Astrocyte of the spinal cord (primary cell): ENCODE results near the gene CWC25.
A peak's percentile ranks its signal among the peaks of the same experiment; 100 is the strongest.
"Not testable (repeated sequence)": the region's sequence is repeated elsewhere in the genome, so short reads cannot be mapped to it uniquely, and the experiment has no call there.

Experiments used
- DNase-seq: peaks from one replicate; pipeline ENCODE4 v3.0.0; 2011; ENCODE audit warnings: low read depth, low spot score
- H3K4me3 ChIP-seq: 2 replicates; pipeline ENCODE4 v1.5.1; 2011; ENCODE audit warnings: low read depth, mild to moderate bottlenecking, low read length, moderate library complexity
- CTCF ChIP-seq: IDR thresholded peaks from 2 replicates; pipeline ENCODE4 v1.5.1; 2012; ENCODE audit warnings: low read depth, mild to moderate bottlenecking, low read length, inconsistent platforms
- in situ Hi-C: cut with HindIII; loops from 2 replicates; pipeline ENCODE4 v1.10.0; 2017; ENCODE audit warnings: low sequenced_read_pairs

Gene CWC25

GRCh38 chr17:38797158-38797490 lies 28.0 kb downstream of the CWC25 start:
- in situ Hi-C loops = no loop called here
- no peak for DNase-seq
- TF ChIP-seq CTCF = no peak
- H3K4me3 ChIP-seq = peak overlapping the region; percentile 76

- DNase-seq = no peak
- in situ Hi-C loops = no loop called here
- TF ChIP-seq CTCF = no peak
- H3K4me3 ChIP-seq = no peak overlapping the region
Measured at GRCh38 chr17:38796451-38797157, 28.5 kb downstream of the CWC25 start.

- TF ChIP-seq CTCF = no peak
- in situ Hi-C loops = no loop called here
- no peak overlapping the region for H3K4me3 ChIP-seq
- no peak for DNase-seq
Measured at GRCh38 chr17:38794221-38794620, 30.9 kb downstream of the CWC25 start.

- DNase-seq = no peak
- in situ Hi-C loops = no loop called here
- TF ChIP-seq CTCF = no peak
- no peak overlapping the region for H3K4me3 ChIP-seq
Measured at GRCh38 chr17:38791162-38791561, 34.0 kb downstream of the CWC25 start.

GRCh38 chr17:38790148-38790707 lies 34.9 kb downstream of the CWC25 start:
- not testable (repeated sequence) for H3K4me3 ChIP-seq, DNase-seq

GRCh38 chr17:38789185-38789584 lies 35.9 kb downstream of the CWC25 start:
- no peak for TF ChIP-seq CTCF
- H3K4me3 ChIP-seq = no peak overlapping the region
- DNase-seq = no peak
- in situ Hi-C loops = no loop called here

More at GRCh38 chr17:38790148-38790707, 34.9 kb downstream of the CWC25 start:
- in situ Hi-C loops = not testable (repeated sequence)

GRCh38 chr17:38787999-38788398 lies 37.1 kb downstream of the CWC25 start:
- in situ Hi-C loops, DNase-seq, H3K4me3 ChIP-seq: not testable (repeated sequence)
